ENCODE measurements around the gene TNNI2.
A peak's percentile ranks its signal among the peaks of the same experiment; 100 is the strongest.

The TNNI2 gene

GRCh38 chr11:1834062-1834610 lies 4.6 kb upstream of the TNNI2 start:
- Mint-ChIP-seq H3K9me3 (no peaks in the 10 kb centered on the region), H3K27me3 (ENCODE audit: low read depth, poor library complexity) (peaks cover 21% of the 10 kb centered on the region), H3K27ac (no peak overlapping the region), H3K4me3 (no peak overlapping the region), H3K36me3 (ENCODE audit: low read depth) (no peaks in the 10 kb centered on the region), H3K4me1 (peaks cover 15% of the 10 kb centered on the region)
- no peak for TF ChIP-seq CTCF (IDR thresholded peaks at IDR 0.05)
- DNase-seq = no peak

- no peak for DNase-seq
- no peaks in the 10 kb centered on the region for H3K9me3 Mint-ChIP-seq
- H3K27ac Mint-ChIP-seq = no peak within 1 kb of the TSS
- no peaks in the 10 kb centered on the region for H3K36me3 Mint-ChIP-seq (ENCODE audit: low read depth)
- peaks cover 15% of the 10 kb centered on the region for H3K4me1 Mint-ChIP-seq
- H3K4me3 Mint-ChIP-seq = no peak within 1 kb of the TSS
- H3K27me3 Mint-ChIP-seq (ENCODE audit: low read depth, poor library complexity) = peaks cover 17% of the 10 kb centered on the region
- TF ChIP-seq CTCF (IDR thresholded peaks at IDR 0.05) = no peak
Measured at GRCh38 chr11:1834779-1835670, 3.8 kb upstream of the TNNI2 start, which contains the start of gene SYT8. Gene SYT8, plus strand, starts transcription at chr11:1834990. Its CDS starts 116 bp downstream, at chr11:1835106.

- H3K27ac Mint-ChIP-seq = no peak overlapping the region
- peaks cover 16% of the 10 kb centered on the region for H3K27me3 Mint-ChIP-seq (ENCODE audit: low read depth, poor library complexity)
- no peak for TF ChIP-seq CTCF (IDR thresholded peaks at IDR 0.05)
- no peaks in the 10 kb centered on the region for H3K36me3 Mint-ChIP-seq (ENCODE audit: low read depth)
- no peaks in the 10 kb centered on the region for H3K9me3 Mint-ChIP-seq
- no peak overlapping the region for H3K4me3 Mint-ChIP-seq
- H3K4me1 Mint-ChIP-seq = peaks cover 15% of the 10 kb centered on the region
- DNase-seq = no peak
Measured at GRCh38 chr11:1835671-1836010, 3.1 kb upstream of the TNNI2 start.

- H3K27ac Mint-ChIP-seq = no peak overlapping the region
- DNase-seq = no peak
- no peaks in the 10 kb centered on the region for H3K36me3 Mint-ChIP-seq (ENCODE audit: low read depth)
- no peak for TF ChIP-seq CTCF (IDR thresholded peaks at IDR 0.05)
- peaks cover 15% of the 10 kb centered on the region for H3K4me1 Mint-ChIP-seq
- peaks cover 12% of the 10 kb centered on the region for H3K27me3 Mint-ChIP-seq (ENCODE audit: low read depth, poor library complexity)
- H3K9me3 Mint-ChIP-seq = no peaks in the 10 kb centered on the region
- no peak overlapping the region for H3K4me3 Mint-ChIP-seq
Measured at GRCh38 chr11:1836011-1836945, 2.5 kb upstream of the TNNI2 start.

GRCh38 chr11:1837171-1838076 lies 1.4 kb upstream of the TNNI2 start:
- peaks cover 12% of the 10 kb centered on the region for H3K27me3 Mint-ChIP-seq (ENCODE audit: low read depth, poor library complexity)
- H3K36me3 Mint-ChIP-seq (ENCODE audit: low read depth) = no peaks in the 10 kb centered on the region
- no peak overlapping the region for H3K27ac Mint-ChIP-seq
- peaks cover 10% of the 10 kb centered on the region for H3K4me1 Mint-ChIP-seq
- H3K9me3 Mint-ChIP-seq = no peaks in the 10 kb centered on the region
- TF ChIP-seq CTCF (IDR thresholded peaks at IDR 0.05) = peak; percentile 91
- H3K4me3 Mint-ChIP-seq = no peak overlapping the region
- DNase-seq = peak; percentile 91
